AG08395 (cell line): ENCODE measurements around the gene LAPTM5.

Experiments used
- DNase-seq: peaks from one replicate; pipeline ENCODE4 v3.0.0; 2012; ENCODE audit warnings: mixed read lengths, low spot score

Gene LAPTM5

DNA sequence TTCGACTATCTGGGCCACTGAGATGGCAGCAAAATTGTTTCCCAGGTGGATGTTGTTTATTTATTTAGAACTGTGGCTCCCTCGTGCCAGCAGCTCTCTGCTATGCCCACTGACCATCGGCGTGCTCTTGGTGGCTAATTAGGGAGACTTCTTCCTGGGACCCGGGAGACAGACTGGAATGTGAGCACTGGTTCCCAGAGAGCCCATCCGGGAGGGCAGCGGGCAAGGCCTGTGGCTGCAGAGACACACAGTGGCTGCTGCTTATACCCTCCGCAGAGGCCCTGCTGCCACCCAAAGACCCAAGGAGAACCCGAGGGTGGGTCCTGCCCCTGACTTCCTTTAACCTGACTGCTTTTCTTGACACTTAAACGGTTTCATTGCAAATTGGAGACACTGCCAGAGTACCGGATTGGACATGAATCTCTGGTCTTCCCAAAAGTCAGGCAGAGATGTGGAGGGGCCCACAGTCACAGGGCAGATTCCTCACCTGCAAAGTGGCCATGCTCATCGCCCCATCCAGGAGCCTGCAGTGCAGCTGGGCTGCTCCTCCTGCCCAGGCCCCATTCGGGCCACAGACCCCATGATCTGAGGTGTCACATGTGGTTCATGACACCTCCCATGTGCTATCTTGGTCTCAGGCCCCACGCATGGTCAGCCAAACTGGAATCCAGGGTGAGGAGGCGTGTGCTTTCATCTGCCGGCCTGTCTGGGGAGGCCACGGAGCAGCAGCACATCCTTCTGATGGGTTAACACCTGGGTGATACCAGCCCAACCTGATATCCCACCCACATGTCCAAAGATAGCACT lies 28.5 kb downstream of the LAPTM5 start:
- DNase-seq: no peak

DNA sequence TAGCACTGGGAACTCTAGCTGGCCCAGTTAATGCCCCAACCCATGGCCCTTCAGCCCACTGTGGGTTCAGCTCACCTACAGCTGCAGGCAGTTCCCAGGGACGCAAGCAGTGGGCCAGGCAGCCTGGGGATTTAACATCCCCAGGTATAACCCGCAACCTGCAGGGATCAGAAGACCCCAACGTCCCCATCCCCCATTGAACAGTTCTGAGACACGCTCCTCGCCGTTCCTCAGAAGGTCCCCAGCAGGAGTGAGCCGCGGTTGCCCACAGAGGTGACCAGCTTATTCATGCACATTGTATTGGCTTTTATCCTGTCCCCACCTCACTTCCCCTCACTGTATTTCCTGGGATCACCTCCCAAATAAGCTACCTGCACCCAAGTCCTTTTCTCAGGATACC lies 29.2 kb downstream of the LAPTM5 start:
- DNase-seq: no peak

- DNase-seq: peak; percentile 45
These were observed 29.8 kb downstream of the LAPTM5 start for GRCh38 chr1:30727824-30728223.

- no peak for DNase-seq
These were observed 30.5 kb downstream of the LAPTM5 start for GRCh38 chr1:30726773-30727684.

DNA sequence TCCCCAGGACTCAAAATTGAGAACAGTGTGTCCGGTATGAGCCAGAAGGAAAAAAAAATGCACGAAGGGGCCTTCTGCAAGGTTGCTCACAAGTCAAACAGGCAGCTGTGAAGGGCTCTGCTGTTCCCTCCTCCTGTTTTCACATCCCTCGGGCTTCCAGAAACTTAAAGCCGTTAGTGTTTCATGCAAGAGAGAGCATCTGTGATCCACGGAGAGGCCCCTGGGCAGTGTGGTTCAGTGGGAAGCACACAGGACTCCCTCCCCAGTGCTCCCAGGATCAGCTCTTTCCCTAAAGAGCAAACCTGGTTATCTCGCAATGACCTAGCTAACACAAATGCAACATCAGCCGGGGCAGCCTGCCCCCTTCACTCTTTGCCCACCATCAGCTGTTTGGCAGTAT lies 31.3 kb downstream of the LAPTM5 start:
- DNase-seq: no peak

GRCh38 chr1:30725450-30726095 lies 32.0 kb downstream of the LAPTM5 start:
- DNase-seq: no peak

GRCh38 chr1:30724655-30725421 lies 32.7 kb downstream of the LAPTM5 start:
- no peak for DNase-seq

DNA sequence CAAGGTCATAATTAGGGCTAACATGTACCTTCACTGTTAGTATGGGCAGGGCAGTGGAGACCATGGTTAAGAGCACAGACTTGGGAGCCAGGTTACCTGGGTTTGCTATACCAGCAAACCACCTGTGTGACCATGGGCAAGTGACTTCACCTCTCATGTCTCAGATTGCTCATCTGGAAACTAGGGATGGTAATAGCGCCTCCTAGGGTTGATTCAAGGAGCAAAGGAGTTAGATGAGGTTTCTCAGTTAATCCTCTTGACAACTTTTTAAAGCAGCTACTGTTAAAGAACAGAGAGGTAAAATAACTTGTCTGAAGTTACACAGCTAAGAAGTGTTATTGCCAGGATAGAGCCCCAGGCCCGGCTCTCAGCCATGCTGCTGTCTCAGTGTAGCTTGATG lies 33.4 kb downstream of the LAPTM5 start:
- DNase-seq: no peak

DNA sequence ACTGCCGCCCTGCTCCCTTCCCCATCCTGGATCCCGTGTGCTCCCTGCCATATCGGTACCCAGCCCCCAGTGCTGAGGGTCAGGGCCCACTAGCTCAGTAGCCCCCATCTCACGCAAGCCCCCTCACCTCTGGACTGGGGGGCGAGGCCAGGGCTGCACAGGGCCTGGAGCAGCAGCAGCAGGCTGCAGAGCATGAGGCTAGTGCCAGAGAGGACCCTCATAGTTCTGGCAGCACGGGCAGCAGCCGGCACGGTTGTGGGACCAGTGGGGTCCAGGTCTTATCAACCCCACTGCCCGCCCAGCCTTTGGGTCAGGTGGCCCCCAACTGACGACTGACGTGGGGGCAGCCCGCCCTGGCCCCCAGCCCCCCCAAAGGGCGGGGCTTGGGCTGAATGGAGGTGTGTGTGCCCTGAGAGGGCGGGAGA lies 34.2 kb downstream of the LAPTM5 start, which contains the start of gene MATN1:
Gene MATN1 (minus strand): TSS at position 255 of the 425 bp plus-strand sequence. CDS start 34 bp downstream, at position 221.
- no peak for DNase-seq

- no peak for DNase-seq
These were observed 35.6 kb downstream of the LAPTM5 start for GRCh38 chr1:30721812-30722537.

GRCh38 chr1:30721341-30721793 lies 36.2 kb downstream of the LAPTM5 start:
- DNase-seq: no peak

GRCh38 chr1:30720271-30721223 lies 37.0 kb downstream of the LAPTM5 start:
- no peak for DNase-seq

DNA sequence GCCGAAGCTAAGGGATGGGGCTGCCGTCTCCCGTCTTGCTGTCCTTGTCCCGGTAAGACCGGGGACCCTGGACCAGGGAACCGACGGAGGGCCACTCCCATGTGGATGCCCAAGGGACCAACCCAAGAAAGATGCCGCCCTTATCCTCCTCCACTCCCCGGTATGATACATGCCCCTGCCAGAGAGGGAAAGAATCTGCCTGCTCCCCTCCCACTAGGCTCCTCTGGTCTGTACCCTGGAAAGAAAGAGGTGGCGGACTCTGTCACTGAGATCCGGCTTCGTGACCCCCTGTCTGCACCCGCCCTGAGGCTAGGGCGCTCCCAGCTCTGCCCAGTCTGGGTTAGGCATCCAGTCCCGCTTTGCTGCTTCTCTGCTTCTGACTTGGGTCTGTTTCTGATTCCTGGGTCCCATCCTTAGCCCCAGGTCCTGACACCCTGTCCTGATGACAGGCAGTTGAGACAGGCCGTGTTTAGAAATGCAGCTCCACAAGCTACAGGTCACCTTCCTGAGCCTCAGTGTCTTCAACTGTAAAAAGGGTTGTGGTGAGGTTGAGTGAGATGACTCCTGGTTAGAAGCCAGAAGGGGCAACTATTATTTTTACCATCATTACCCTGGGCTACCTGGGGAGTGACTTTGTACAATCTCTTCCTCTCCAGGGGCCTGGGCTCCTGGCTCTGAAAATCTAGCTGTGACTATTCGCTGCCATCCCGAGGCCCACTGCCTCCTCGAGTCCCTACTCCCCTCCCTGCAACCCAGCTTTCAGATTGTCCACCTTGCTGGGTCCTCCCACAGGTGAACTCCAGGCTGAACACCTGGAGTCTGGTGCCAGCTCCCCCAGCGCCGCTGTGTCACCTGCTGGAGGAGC lies 37.9 kb downstream of the LAPTM5 start:
- no peak for DNase-seq

GRCh38 chr1:30718636-30719405 lies 38.8 kb downstream of the LAPTM5 start:
- DNase-seq: peak; percentile 64

DNA sequence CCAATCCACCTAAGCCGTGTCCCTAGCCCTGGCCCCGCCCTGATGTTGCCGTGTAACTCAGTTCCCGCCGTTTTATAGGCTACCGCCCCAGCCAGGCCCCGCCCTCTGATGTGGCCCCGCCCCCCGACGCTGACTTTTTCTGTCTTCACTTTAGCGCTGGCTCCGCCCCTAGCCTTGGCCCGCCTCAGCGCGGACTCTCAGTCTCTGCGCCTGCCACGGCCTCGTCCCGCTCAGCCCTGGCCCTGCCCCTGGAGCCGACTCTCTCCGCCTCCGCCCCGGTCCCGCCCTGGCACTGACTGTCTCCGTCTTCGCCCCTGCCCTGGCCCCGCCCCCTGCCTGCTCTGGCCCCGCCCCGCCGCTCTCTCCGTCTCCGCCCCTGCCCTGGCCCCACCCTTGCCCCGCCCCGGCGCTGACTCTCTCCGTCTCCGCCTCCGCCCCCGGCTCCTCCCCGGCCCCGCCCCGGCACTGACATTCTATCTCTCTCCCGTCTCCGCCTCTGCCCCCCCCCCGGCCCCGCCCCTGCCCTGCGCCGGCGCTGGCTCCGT lies 39.4 kb downstream of the LAPTM5 start:
- DNase-seq: peak; percentile 95

GRCh38 chr1:30716646-30717045 lies 40.9 kb downstream of the LAPTM5 start:
- no peak for DNase-seq

DNA sequence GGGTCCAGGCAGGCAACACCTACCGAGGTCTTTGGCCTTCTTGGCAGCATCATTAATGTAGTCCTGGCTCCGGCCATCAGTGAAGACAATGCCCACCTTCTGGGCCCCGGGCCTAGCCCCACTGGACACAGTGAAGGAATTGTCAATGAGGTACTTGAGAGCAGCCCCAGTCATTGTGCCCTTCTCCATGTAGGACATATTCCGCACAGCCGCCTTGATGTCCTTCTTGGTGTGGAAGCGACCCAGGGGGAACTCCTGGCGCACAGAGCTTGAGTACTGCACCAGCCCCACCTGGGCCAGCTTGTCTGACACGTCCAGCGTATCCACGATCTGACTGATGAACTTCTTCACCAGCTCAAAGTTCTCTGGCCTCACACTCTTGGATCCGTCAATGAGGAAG lies 41.7 kb downstream of the LAPTM5 start:
- no peak for DNase-seq

GRCh38 chr1:30715216-30715615 lies 42.4 kb downstream of the LAPTM5 start:
- DNase-seq: no peak
